Panc1 (cell line): Measurements from ENCODE around the gene RAX2.
"Not testable (repeated sequence)": the region's sequence is repeated elsewhere in the genome, so short reads cannot be mapped to it uniquely, and the experiment has no call there.

ENCODE experiments used
- CTCF ChIP-seq: fragments of 450-650 bp; IDR thresholded peaks from 2 replicates; pipeline ENCODE4 v1.5.1; 2017; ENCODE audit warnings: mild to moderate bottlenecking
- POLR2AphosphoS5 ChIP-seq: IDR thresholded peaks from 2 replicates; pipeline ENCODE4 v1.6.1; 2012; ENCODE audit warnings: mild to moderate bottlenecking, low read depth, low read length, moderate library complexity
- SIN3A ChIP-seq: IDR thresholded peaks from 2 replicates; pipeline ENCODE4 v1.6.1; 2012; ENCODE audit warnings: low read depth, mild to moderate bottlenecking, low read length, moderate library complexity, borderline replicate concordance; ENCODE audit not compliant: insufficient read depth
- TCF7L2 ChIP-seq: IDR thresholded peaks from 2 replicates; pipeline ENCODE4 v1.6.1; 2011; ENCODE audit warnings: mild to moderate bottlenecking, low read depth, low read length, inconsistent platforms
- TF ChIP-seq, protein P1 (sequence below), 2 experiments: IDR thresholded peaks; 2 replicates each; pipeline ENCODE4 v1.6.1; 2011 to 2012; ENCODE audit warnings: low read depth in 2 of 2, control low read depth in 1 of 2, low read length in 1 of 2, mild to moderate bottlenecking in 1 of 2, moderate library complexity in 1 of 2; ENCODE audit not compliant: insufficient read depth in 1 of 2

- not testable (repeated sequence) for TF ChIP-seq CTCF, POLR2AphosphoS5, TCF7L2, SIN3A
- TF ChIP-seq, protein P1, sequence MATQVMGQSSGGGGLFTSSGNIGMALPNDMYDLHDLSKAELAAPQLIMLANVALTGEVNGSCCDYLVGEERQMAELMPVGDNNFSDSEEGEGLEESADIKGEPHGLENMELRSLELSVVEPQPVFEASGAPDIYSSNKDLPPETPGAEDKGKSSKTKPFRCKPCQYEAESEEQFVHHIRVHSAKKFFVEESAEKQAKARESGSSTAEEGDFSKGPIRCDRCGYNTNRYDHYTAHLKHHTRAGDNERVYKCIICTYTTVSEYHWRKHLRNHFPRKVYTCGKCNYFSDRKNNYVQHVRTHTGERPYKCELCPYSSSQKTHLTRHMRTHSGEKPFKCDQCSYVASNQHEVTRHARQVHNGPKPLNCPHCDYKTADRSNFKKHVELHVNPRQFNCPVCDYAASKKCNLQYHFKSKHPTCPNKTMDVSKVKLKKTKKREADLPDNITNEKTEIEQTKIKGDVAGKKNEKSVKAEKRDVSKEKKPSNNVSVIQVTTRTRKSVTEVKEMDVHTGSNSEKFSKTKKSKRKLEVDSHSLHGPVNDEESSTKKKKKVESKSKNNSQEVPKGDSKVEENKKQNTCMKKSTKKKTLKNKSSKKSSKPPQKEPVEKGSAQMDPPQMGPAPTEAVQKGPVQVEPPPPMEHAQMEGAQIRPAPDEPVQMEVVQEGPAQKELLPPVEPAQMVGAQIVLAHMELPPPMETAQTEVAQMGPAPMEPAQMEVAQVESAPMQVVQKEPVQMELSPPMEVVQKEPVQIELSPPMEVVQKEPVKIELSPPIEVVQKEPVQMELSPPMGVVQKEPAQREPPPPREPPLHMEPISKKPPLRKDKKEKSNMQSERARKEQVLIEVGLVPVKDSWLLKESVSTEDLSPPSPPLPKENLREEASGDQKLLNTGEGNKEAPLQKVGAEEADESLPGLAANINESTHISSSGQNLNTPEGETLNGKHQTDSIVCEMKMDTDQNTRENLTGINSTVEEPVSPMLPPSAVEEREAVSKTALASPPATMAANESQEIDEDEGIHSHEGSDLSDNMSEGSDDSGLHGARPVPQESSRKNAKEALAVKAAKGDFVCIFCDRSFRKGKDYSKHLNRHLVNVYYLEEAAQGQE (IDR thresholded peaks at IDR 0.05; ENCODE audit: insufficient read depth in 1 of 2, low read depth in 2 of 2, low read length in 1 of 2): not testable (repeated sequence)
Observed at GRCh38 chr19:3765757-3766156, 6.3 kb downstream of the RAX2 start.
